H1 (cell line): Measurements from ENCODE around the gene ATP8B2. TPM values are rescaled to one million over a fixed set of nuclear protein-coding genes. Genes with fewer than 3 reads are reported as not detected.

ENCODE experiments used
- CTCF ChIA-PET: fragments of 300-600 bp; sonication (Branson Sonifier 250); formaldehyde crosslinking; loops from one replicate; lab custom pipeline; 2021; ENCODE audit not compliant: partially characterized antibody; lab: Charles Lee
- POLR2A ChIA-PET: fragments of 300-600 bp; sonication (Branson Sonifier 250); formaldehyde crosslinking; loops from one replicate; lab custom pipeline; 2021; ENCODE audit warnings: inconsistent platforms; ENCODE audit not compliant: partially characterized antibody; lab: Charles Lee
- DNase-seq, 2 experiments: peaks; one replicate each; pipeline versions ENCODE4 v3.0.0 to v3.0.0-alpha.2; 2010 to 2022; ENCODE audit warnings: low spot score in 2 of 2, low read depth in 1 of 2, mixed read lengths in 1 of 2
- FAIRE-seq: peaks from 2 replicates; lab custom pipeline; 2011; peaks lifted over from hg19 to GRCh38; lab: Jason Lieb, UNC
- H2AFZ ChIP-seq: 2 replicates; pipeline ENCODE4 v1.8.1; 2012; ENCODE audit warnings: low read length, inconsistent platforms
- H2AK5ac ChIP-seq: 2 replicates; pipeline ENCODE4 v1.6.1; 2013; ENCODE audit warnings: low read depth, low read length
- H2BK120ac ChIP-seq: replicated peaks from 2 replicates; pipeline ENCODE3; 2013; ENCODE audit warnings: low read depth, low read length, inconsistent platforms
- H2BK12ac ChIP-seq: 2 replicates; pipeline ENCODE4 v1.6.1; 2013; ENCODE audit warnings: low read depth, low read length
- H2BK15ac ChIP-seq: 2 replicates; pipeline ENCODE4 v1.6.1; 2013; ENCODE audit warnings: low read length
- H2BK20ac ChIP-seq: 2 replicates; pipeline ENCODE4 v1.6.1; 2013; ENCODE audit warnings: low read length
- H2BK5ac ChIP-seq: 2 replicates; pipeline ENCODE4 v1.6.1; 2013; ENCODE audit warnings: low read depth, low read length
- H3K14ac ChIP-seq: 2 replicates; pipeline ENCODE4 v1.6.1; 2013; ENCODE audit warnings: inconsistent platforms; ENCODE audit not compliant: insufficient read length
- H3K18ac ChIP-seq: 2 replicates; pipeline ENCODE4 v1.6.1; 2013; ENCODE audit warnings: low read length; ENCODE audit errors: extremely low read depth
- H3K23ac ChIP-seq: 2 replicates; pipeline ENCODE4 v1.6.1; 2013; ENCODE audit warnings: inconsistent platforms; ENCODE audit not compliant: insufficient read length
- H3K23me2 ChIP-seq: 2 replicates; pipeline ENCODE4 v1.6.1; 2013; ENCODE audit warnings: low read depth, low read length
- H3K27ac ChIP-seq: 2 replicates; pipeline ENCODE4 v1.6.1; 2011; ENCODE audit warnings: low read depth, low read length, inconsistent platforms
- H3K27me3 ChIP-seq, 4 experiments: replicated peaks in 1 of 4; 1 replicate in 1 of 4; 2 replicates in 3 of 4; pipeline versions ENCODE4 v1.6.1 to v1.8.1; 2011 to 2013; ENCODE audit warnings: low read length in 3 of 4, mild to moderate bottlenecking in 3 of 4, inconsistent platforms in 2 of 4, mixed read lengths in 2 of 4, moderate library complexity in 1 of 4; ENCODE audit not compliant: control insufficient read depth in 3 of 4, insufficient read depth in 3 of 4; ENCODE audit errors: extremely low read depth in 1 of 4
- H3K36me3 ChIP-seq, 4 experiments: 2 replicates each; pipeline versions ENCODE4 v1.6.1 to v1.8.1; 2011 to 2013; ENCODE audit warnings: mild to moderate bottlenecking in 4 of 4, low read length in 3 of 4, moderate library complexity in 2 of 4, control low read depth in 1 of 4, inconsistent platforms in 1 of 4; ENCODE audit not compliant: insufficient read depth in 4 of 4, control insufficient read depth in 2 of 4
- H3K4ac ChIP-seq: replicated peaks from 2 replicates; pipeline ENCODE3; 2013; ENCODE audit warnings: low read length, low read depth, mixed read lengths, inconsistent platforms; ENCODE audit not compliant: insufficient read length
- H3K4me1 ChIP-seq, 4 experiments: replicated peaks in 1 of 4; 1 replicate in 1 of 4; 2 replicates in 3 of 4; pipeline versions ENCODE4 v1.6.1 to v1.8.1; 2011 to 2013; ENCODE audit warnings: low read length in 3 of 4, inconsistent platforms in 2 of 4, mixed read lengths in 1 of 4; ENCODE audit not compliant: insufficient read depth in 4 of 4, control insufficient read depth in 3 of 4
- H3K4me2 ChIP-seq, 2 experiments: 2 replicates each; pipeline versions ENCODE4 v1.6.1 to v1.8.1; 2011 to 2013; ENCODE audit warnings: low read depth in 2 of 2, low read length in 2 of 2, control low read depth in 1 of 2, inconsistent platforms in 1 of 2, mild to moderate bottlenecking in 1 of 2; ENCODE audit not compliant: insufficient read depth in 1 of 2
- H3K4me3 ChIP-seq, 4 experiments: fragments of 200-600, 300-600 bp in 1 of 4; sonication (generic), shearing (Covaris generic), sonication (Bioruptor Twin) in 1 of 4; 2 replicates each; pipeline versions ENCODE4 v1.5.1 to v1.8.1; 2011 to 2016; ENCODE audit warnings: low read length in 4 of 4, low read depth in 3 of 4, control low read depth in 2 of 4, inconsistent platforms in 2 of 4, mild to moderate bottlenecking in 2 of 4, mixed read lengths in 1 of 4, moderate library complexity in 1 of 4; ENCODE audit not compliant: insufficient read depth in 2 of 4; ENCODE audit errors: extremely low read depth in 1 of 4
- H3K56ac ChIP-seq: replicated peaks from 2 replicates; pipeline ENCODE3; 2013; ENCODE audit warnings: low read depth, mild to moderate bottlenecking, mixed read lengths, low read length, inconsistent platforms; ENCODE audit not compliant: insufficient read length
- H3K79me1 ChIP-seq: 2 replicates; pipeline ENCODE4 v1.6.1; 2013; ENCODE audit warnings: low read depth, low read length, control low read depth
- H3K79me2 ChIP-seq, 2 experiments: 2 replicates each; pipeline versions ENCODE4 v1.6.1 to v1.8.1; 2012 to 2013; ENCODE audit warnings: low read length in 2 of 2, mild to moderate bottlenecking in 2 of 2, inconsistent platforms in 1 of 2; ENCODE audit not compliant: insufficient read depth in 2 of 2, control insufficient read depth in 1 of 2
- H3K9ac ChIP-seq, 4 experiments: replicated peaks in 1 of 4; 1 replicate in 1 of 4; 2 replicates in 3 of 4; pipeline versions ENCODE4 v1.6.1 to v1.8.1; 2011 to 2013; ENCODE audit warnings: low read depth in 3 of 4, low read length in 3 of 4, control low read depth in 2 of 4, mild to moderate bottlenecking in 2 of 4, moderate library complexity in 2 of 4, inconsistent platforms in 1 of 4; ENCODE audit errors: extremely low read depth in 1 of 4
- H3K9me3 ChIP-seq, 2 experiments: 2 replicates each; pipeline versions ENCODE4 v1.6.1 to v1.8.1; 2012 to 2013; ENCODE audit warnings: mild to moderate bottlenecking in 2 of 2, moderate library complexity in 2 of 2, control low read depth in 1 of 2, inconsistent platforms in 1 of 2, low read depth in 1 of 2, low read length in 1 of 2, mixed read lengths in 1 of 2; ENCODE audit not compliant: insufficient read depth in 2 of 2
- H4K20me1 ChIP-seq, 2 experiments: replicated peaks in 1 of 2; 2 replicates each; pipeline versions ENCODE3 to v1.8.1; 2011 to 2013; ENCODE audit warnings: inconsistent platforms in 2 of 2, low read length in 2 of 2, mild to moderate bottlenecking in 1 of 2; ENCODE audit not compliant: insufficient read depth in 2 of 2, control insufficient read depth in 1 of 2
- H4K5ac ChIP-seq: 2 replicates; pipeline ENCODE4 v1.6.1; 2013; ENCODE audit warnings: low read length, low read depth, mixed read lengths, inconsistent platforms; ENCODE audit not compliant: insufficient read length
- H4K8ac ChIP-seq: 2 replicates; pipeline ENCODE4 v1.8.0; 2013; ENCODE audit warnings: mild to moderate bottlenecking, moderate library complexity, low read length, inconsistent platforms; ENCODE audit not compliant: insufficient read depth; ENCODE audit errors: extremely low read depth
- H4K91ac ChIP-seq: replicated peaks from 2 replicates; pipeline ENCODE3; 2013; ENCODE audit warnings: low read length, mixed read lengths, inconsistent platforms; ENCODE audit not compliant: insufficient read length
- ASH2L ChIP-seq: fragments of 200-600, 300-600 bp; sonication (generic); IDR thresholded peaks from one replicate; pipeline ENCODE4 v1.7.1; 2017; ENCODE audit warnings: low read length
- KDM4A ChIP-seq: IDR thresholded peaks from one replicate; pipeline ENCODE4 v1.7.1; 2012; ENCODE audit warnings: low read depth, mild to moderate bottlenecking, moderate library complexity, low read length, inconsistent platforms; ENCODE audit not compliant: severe bottlenecking
- SAP30 ChIP-seq: fragments of 300-600 bp; sonication (generic); IDR thresholded peaks from 2 replicates; pipeline ENCODE4 v1.7.1; 2012; ENCODE audit warnings: low read length, moderate library complexity, mild to moderate bottlenecking, inconsistent platforms; ENCODE audit not compliant: insufficient read depth, insufficient replicate concordance
- TEAD4 ChIP-seq: IDR thresholded peaks from 2 replicates; pipeline ENCODE4 v1.6.1; 2012; ENCODE audit warnings: low read depth, low read length, inconsistent platforms, mixed read lengths
- WGBS, 2 experiments: shearing (Covaris generic) in 1 of 2; methylation state at CpG; one replicate each; pipeline versions ENCODE4 v1.1.6 to v1.1.7; 2013 to 2015; ENCODE audit warnings: low lambda C conversion rate in 2 of 2, mixed read lengths in 2 of 2, inconsistent platforms in 1 of 2, low coverage in 1 of 2, missing lambda C conversion rate in 1 of 2; ENCODE audit not compliant: insufficient replicate concordance in 2 of 2, insufficient coverage in 1 of 2, insufficient read length in 1 of 2; ENCODE audit errors: extremely low coverage in 1 of 2, missing lambda C conversion rate in 1 of 2; 5-methylcytosine and 5-hydroxymethylcytosine counted together
- polyA plus RNA-seq, 7 experiments: library from polyadenylated mRNA; depleted of rRNA in 3 of 7; stranded (reverse) in 5 of 7; unstranded in 2 of 7; fragments of >200 nt in 5 of 7; fragments of 200-250 nt in 2 of 7; gene quantifications; 1 replicate in 5 of 7; 2 replicates in 1 of 7; 4 replicates in 1 of 7; pipeline versions ENCODE4 v1.2.1 to v1.2.3, GENCODE V29; 2011 to 2013; ENCODE audit warnings: missing spikeins in 2 of 7, mixed read lengths in 2 of 7
- total RNA-seq: library from RNA; stranded (reverse); fragmentation: NEBNext Ultra II Directional; extraction: Animal tissue kit (Norgen Biotek cat#: 25700); gene quantifications from 2 replicates; pipeline ENCODE4 v1.2.1, GENCODE V29; 2021

The ATP8B2 gene
- total and polyA plus RNA-seq, 2 of the 8 experiments (the other 6 are each of a cell fraction or from before 2014, with no cell fraction given) = 61.4 to 70.1 TPM

- Histone ChIP-seq H2BK15ac (no peak overlapping the region), H2BK20ac (no peak overlapping the region), H3K23ac (no peak overlapping the region), H4K91ac (peak overlapping the region; percentile 53), H3K4me2 (peak overlapping the region; percentile 74 to 99), H3K79me2 (no peaks in the 10 kb centered on the region), H3K4me3 (peak overlapping the region; percentile 34 to 77 (median 62)), H3K9me3 (no peaks in the 10 kb centered on the region), H2BK12ac (peak overlapping the region; percentile 94; the same call in 1 of the 2 replicates), H3K4me1 (peaks cover 0 to 13% (median 5%) of the 10 kb centered on the region in 4 experiments; a peak in 4 of 7 replicates), H4K8ac (peak overlapping the region; percentile 66; the same call in 1 of the 2 replicates), H3K27ac (no peak overlapping the region), H3K27me3 (peaks cover 0 to 7% (median 4%) of the 10 kb centered on the region in 4 experiments; a peak in 4 of 7 replicates), H3K18ac (peak overlapping the region; percentile 17), H2AFZ (peak overlapping the region; percentile 98), H2BK5ac (peak overlapping the region; percentile 73; the same call in 1 of the 2 replicates), H3K23me2 (peaks cover 15% of the 10 kb centered on the region; the same call in 1 of the 2 replicates), H3K56ac (no peak overlapping the region), H2BK120ac (no peak overlapping the region), H4K20me1 (no peaks in the 10 kb centered on the region), H3K4ac (no peak overlapping the region), H3K36me3 (peaks cover 0 to 12% (median 4%) of the 10 kb centered on the region in 4 experiments; a peak in 4 of 8 replicates), H4K5ac (no peak overlapping the region), H3K9ac (peak overlapping the region in 3 of 4 experiments; percentile 5 to 42 (median 31); a peak in 5 of 7 replicates), H3K79me1 (no peaks in the 10 kb centered on the region; the same call in 1 of the 2 replicates), H2AK5ac (no peak overlapping the region), H3K14ac (no peak overlapping the region)
- FAIRE-seq (no peak), DNase-seq (peak in 1 of 2 experiments; percentile 76)
- CTCF ChIA-PET = interaction anchor here (0.5 to 27.5 kb wide), 12 partner anchors 9 to 194 kb away, joined by 3 to 507 read pairs (median 4); partner anchors contain the start of genes AQP10 and ATP8B2
- WGBS, 2 experiments = 4% methylated on average over 37 of the region's 41 CpGs; no CpG with 5 or more reads in 1 of the 2 experiments
- POLR2A ChIA-PET = interaction anchor here (1.0 to 1.1 kb wide), 3 partner anchors 19 to 207 kb away, joined by 3 read pairs; partner anchors contain the start of gene ATP8B2
- TF ChIP-seq ASH2L = peak; percentile 53
- peak; percentile 11 for TF ChIP-seq SAP30
- peak; percentile 65 for TF ChIP-seq KDM4A
- peak; percentile 77 for TF ChIP-seq TEAD4
Observed at GRCh38 chr1:154352581-154353459, 27.5 kb downstream of the ATP8B2 start.
